ENCODE results near the gene SLC24A3.

SLC24A3 gene

GRCh38 chr20:19546648-19547047 lies 334.2 kb downstream of the SLC24A3 start:
- TF ChIP-seq MYC (IDR thresholded peaks at IDR 0.05; ENCODE audit: low read depth, low read length) (no peak), POLR2A (IDR thresholded peaks at IDR 0.05; ENCODE audit: extremely low read depth, insufficient read length) (no peak), MAX (IDR thresholded peaks at IDR 0.05; ENCODE audit: low read depth, low read length) (no peak), CTCF (IDR thresholded peaks at IDR 0.05; ENCODE audit: low read depth, low read length) (no peak)
- H3K4me3 ChIP-seq (ENCODE audit: low read depth, low read length): no peak overlapping the region
- DNase-seq (ENCODE audit: low read depth): no peak

- TF ChIP-seq MYC (IDR thresholded peaks at IDR 0.05; ENCODE audit: low read depth, low read length) (no peak), MAX (IDR thresholded peaks at IDR 0.05; ENCODE audit: low read depth, low read length) (no peak), POLR2A (IDR thresholded peaks at IDR 0.05; ENCODE audit: extremely low read depth, insufficient read length) (no peak), CTCF (IDR thresholded peaks at IDR 0.05; ENCODE audit: low read depth, low read length) (no peak)
- no peak for DNase-seq (ENCODE audit: low read depth)
- H3K4me3 ChIP-seq (ENCODE audit: low read depth, low read length): no peak overlapping the region
Measured at GRCh38 chr20:19547547-19547946, 335.1 kb downstream of the SLC24A3 start.

GRCh38 chr20:19549896-19550295 lies 337.5 kb downstream of the SLC24A3 start:
- TF ChIP-seq CTCF (IDR thresholded peaks at IDR 0.05; ENCODE audit: low read depth, low read length) (no peak), POLR2A (IDR thresholded peaks at IDR 0.05; ENCODE audit: extremely low read depth, insufficient read length) (no peak), MYC (IDR thresholded peaks at IDR 0.05; ENCODE audit: low read depth, low read length) (no peak), MAX (IDR thresholded peaks at IDR 0.05; ENCODE audit: low read depth, low read length) (no peak)
- H3K4me3 ChIP-seq (ENCODE audit: low read depth, low read length): no peak overlapping the region
- no peak for DNase-seq (ENCODE audit: low read depth)

GRCh38 chr20:19552221-19553180 lies 340.1 kb downstream of the SLC24A3 start:
- no peak overlapping the region for H3K4me3 ChIP-seq (ENCODE audit: low read depth, low read length)
- DNase-seq (ENCODE audit: low read depth): peak; percentile 5
- TF ChIP-seq MAX (IDR thresholded peaks at IDR 0.05; ENCODE audit: low read depth, low read length) (no peak), CTCF (IDR thresholded peaks at IDR 0.05; ENCODE audit: low read depth, low read length) (no peak), MYC (IDR thresholded peaks at IDR 0.05; ENCODE audit: low read depth, low read length) (no peak), POLR2A (IDR thresholded peaks at IDR 0.05; ENCODE audit: extremely low read depth, insufficient read length) (no peak)

- DNase-seq (ENCODE audit: low read depth): peak; percentile 15
- no peak overlapping the region for H3K4me3 ChIP-seq (ENCODE audit: low read depth, low read length)
- no peak for TF ChIP-seq POLR2A (IDR thresholded peaks at IDR 0.05; ENCODE audit: extremely low read depth, insufficient read length)
- TF ChIP-seq CTCF (IDR thresholded peaks at IDR 0.05; ENCODE audit: low read depth, low read length): no peak
- TF ChIP-seq MAX (IDR thresholded peaks at IDR 0.05; ENCODE audit: low read depth, low read length): no peak
- no peak for TF ChIP-seq MYC (IDR thresholded peaks at IDR 0.05; ENCODE audit: low read depth, low read length)
Measured at GRCh38 chr20:19554666-19555065, 342.2 kb downstream of the SLC24A3 start.

Measured in NB4 (cell line).